UCSD-AML1 (cell line): ENCODE results near the gene RB1.
"Not testable (repeated sequence)": the region's sequence is repeated elsewhere in the genome, so short reads cannot be mapped to it uniquely, and the experiment has no call there.

Source experiments
- DNase-seq: peaks from one replicate; lab custom pipeline; 2025; ENCODE audit not compliant: unreplicated experiment; lab: John Stamatoyannopoulos, UW

The RB1 gene

DNA sequence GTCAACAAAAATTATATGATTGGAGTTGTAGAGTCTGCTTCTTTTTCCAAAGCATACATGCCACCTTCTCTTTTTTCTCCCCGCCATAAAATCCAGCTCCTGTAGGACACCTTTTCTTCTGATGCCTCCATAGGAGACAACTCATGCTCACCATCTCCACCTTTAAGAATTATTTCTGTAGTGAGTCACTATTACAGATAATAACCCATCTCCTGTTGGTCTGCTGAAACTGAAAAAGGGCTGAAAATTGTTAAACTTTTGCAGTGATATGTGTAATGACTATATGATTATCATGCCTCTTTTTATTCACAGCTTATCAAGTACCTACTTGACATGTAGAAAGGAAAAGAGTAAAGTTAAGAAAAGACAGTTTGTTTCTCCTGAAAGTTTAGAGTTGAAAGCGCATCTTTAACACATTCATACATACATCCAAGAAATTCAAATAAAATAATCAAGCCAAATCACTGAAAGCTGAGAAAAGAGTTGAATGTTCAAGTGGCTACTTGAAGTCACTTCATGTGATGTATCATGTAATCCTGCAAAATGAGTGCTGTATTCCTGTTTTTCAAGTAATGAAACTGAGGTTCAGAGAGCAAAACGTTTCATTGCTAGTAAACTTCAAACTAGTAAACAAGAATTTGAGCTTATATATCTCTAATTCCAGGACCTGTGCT, 144.9 kb downstream of the RB1 start:
- DNase-seq, result no peak

DNA sequence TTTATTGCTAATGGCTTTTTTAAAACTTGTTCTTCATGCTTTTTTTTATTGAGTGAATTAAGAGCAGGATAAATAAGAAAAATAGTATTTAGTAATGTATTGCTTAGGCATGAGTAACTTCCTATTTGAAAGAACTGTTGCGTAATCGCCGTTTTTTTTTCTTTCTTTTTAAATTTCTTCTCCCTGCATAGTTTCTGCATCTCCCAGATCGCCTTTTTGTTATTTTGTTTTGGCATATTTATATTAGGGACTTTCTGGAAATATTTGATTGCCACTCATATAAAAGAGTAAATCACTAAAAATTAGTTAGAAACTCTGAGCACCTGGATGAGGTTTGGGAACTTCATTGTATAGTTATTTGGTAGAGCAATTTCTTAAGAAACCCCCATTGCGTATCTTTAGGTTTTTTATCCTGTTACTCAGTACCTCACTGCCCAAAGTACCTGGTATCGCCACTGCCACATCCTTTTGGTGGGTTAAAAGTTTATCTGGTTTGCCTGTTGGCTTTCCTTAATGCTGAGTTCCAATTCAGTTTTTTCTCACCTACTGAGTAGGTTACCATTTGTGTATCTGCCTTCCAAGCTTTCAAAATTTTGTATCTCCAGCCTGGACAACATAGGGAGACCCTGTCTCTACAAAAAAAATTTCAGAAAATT, 145.5 kb downstream of the RB1 start:
- DNase-seq, result no peak

DNA sequence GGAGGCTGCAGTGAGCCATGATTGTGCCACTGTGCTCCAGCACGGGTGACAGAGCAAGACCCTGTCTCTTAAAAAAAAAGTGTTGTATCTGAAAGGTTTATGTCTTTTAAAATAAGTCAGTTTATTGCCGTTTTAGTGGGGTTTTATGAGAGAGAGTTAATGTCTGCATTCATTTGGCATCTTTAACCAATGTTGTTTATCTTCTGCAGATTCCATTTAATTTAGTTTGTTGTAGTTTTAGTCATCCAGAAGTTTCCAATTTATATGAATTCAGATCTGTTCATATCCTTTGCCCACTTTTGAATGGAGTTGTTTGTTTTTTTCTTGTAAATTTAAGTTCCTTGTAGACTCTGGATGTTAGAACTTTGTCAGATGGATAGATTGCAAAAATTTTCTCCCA, 146.1 kb downstream of the RB1 start:
- DNase-seq, result no peak

DNA sequence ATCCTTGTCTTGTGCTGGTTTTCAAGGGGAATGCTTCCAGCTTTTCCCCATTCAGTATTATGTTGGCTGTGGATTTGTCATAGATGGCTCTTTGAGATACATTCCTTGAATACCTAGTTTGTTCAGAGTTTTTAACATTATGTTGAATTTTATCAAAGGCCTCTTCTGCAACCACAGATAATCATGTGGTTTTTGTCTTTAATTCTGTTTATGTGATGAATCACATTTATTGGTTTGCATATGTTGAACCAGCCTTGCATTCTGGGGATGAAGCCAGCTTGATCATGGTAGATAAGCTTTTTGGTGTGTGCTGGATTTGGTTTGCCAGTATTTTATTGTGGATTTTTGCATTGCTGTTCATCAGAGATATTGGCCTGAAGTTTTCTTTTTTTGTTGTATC, 147.6 kb downstream of the RB1 start:
- DNase-seq, result not testable (repeated sequence)

DNA sequence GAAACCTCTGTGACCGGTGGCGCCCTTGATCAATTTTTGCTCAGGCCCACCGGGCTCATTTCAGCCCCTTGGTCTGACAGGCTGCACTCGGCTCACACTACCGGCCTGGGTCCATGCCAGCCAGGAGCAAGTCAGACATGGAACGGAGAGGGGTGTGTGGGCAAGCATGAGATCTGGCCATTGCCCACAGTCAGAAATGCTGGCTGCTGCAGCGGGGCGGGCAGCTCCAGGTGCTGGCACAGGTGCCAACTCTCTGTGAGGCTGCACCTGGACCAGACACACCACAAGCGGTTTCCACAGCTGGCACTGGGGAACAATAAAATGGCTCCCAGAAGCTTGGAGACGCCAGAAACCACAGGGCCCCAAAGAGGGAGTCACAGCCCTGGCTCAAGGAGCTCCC, 153.0 kb downstream of the RB1 start:
- DNase-seq, result no peak

DNA sequence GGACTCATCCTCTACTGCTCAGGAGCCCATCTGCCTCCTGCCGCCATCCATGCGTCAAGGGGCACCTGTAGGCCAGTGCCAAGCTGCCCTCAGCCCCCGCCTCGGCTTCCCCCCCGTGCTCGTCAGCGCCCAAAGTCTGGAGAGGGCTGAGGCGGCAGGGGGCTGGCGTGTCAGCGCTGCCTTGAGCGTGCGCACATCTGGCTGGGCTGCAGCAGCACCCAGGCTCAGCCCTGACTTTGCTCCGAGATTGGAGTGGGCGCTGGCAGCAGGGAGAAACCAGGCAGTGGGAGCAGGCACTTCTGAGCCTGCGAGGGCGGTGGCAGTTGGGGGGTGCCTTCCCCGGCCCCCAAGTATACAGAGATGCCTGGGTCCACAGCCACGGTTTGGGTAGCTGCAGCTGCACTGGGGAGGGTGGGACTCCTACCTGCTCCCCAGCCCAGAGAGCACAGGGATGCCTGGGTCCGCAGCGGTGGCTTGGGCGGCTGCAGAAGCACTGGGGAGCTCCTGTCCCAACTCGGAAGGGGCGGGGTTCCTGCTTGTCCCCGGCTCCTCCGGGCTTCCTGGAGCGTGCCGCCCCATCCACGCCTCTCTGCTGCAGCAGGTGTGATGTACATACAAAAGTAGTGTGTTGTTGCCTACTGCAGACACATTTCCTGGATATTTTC, 154.2 kb downstream of the RB1 start:
- DNase-seq, result no peak

DNA sequence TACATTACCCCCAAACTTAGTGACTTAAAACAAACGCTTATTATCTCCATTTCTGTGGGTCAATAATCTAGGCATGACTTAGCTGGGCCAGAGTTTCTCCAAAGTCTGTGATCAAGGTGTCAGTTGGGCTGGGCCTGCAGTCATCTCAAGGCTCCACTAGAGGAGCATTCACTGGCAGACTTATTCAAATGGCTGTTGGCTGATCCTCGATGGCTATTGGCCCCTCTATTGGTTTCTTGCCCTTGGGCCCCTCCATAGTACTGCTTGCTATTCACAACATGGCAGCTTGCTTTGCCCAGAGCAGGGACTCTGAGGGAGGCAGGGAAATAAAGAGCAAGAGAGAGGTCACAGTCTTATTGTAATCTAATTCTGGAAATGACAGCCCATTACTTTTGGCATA, 171.7 kb downstream of the RB1 start:
- no peak for DNase-seq

DNA sequence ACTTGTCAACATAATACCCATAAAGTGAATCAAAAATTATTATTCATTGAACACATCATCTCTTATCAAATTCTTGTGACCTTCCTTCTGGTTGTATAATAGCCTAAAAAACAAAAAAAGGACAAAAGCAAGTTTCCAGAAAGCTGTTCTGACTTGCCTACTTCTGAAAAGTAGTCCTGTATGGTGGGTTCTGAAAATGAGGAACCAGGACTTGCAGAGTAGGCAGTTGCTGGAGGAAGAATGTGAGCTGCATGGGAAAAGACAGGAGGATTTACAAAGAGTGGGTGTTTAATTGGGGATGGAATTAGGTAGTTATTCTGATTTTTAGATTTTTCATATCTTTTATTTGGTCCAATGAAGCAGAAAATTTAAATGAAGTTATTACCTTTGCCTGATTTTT, 172.7 kb downstream of the RB1 start:
- no peak for DNase-seq

DNA sequence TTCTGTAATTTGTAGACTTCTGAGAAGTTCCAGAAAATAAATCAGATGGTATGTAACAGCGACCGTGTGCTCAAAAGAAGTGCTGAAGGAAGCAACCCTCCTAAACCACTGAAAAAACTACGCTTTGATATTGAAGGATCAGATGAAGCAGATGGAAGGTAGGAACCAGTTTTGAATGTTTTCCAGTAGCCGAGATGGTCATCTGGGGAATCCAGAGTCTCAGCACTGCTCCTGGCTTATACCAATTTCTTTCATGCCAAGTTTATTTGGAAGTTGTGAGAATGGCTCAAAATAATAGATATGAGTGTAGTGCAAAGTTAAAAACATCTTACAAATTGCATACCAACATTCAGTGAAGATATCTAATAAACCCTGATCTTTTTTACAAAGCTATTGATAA, 173.1 kb downstream of the RB1 start:
- DNase-seq, result no peak

DNA sequence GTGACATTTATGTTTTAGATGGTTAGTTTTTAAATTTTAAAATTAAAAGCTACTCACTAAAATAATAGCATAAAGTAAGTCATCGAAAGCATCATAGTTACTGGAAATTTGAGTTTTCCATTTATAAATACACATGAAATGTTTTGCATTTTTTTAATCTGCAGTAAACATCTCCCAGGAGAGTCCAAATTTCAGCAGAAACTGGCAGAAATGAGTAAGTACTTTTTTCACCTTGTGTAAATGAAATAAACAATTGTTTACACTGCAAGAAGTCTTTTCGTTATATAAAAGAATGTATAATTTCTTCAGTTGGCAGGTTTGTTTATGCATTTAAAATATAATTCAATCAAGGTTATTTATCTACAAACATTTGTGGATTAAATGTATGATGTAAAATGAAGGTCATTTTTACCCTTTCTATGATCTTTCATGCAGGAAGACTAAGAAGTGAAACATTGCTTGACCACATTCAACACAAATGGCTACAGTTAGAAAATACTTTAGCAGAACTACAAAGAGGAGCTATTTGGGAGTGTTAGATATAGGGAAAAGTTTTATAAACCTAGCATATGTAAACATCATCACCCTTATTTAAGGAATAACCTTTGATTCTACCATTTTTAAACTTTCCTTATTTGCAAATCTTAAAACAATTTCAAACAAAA, 173.8 kb downstream of the RB1 start:
- DNase-seq, result no peak

DNA sequence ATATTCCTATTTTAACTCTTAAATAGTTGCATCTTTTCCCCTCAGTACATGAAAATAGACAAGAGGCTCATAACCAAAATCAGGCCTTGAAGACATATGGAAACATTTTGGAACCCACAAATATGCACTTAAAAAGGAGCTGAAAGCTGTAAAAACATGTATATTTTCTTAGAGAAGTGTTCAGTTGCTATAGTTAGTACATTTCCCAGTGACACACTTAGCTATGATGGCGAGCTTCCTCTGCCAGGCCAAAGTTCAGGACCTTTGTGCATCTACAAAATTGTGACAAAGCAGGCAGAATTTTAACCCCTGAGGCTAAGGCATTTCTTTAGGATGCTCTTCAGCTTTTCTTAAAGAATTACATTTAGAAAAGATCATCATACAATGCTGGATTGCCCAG, 174.8 kb downstream of the RB1 start:
- DNase-seq, result no peak

DNA sequence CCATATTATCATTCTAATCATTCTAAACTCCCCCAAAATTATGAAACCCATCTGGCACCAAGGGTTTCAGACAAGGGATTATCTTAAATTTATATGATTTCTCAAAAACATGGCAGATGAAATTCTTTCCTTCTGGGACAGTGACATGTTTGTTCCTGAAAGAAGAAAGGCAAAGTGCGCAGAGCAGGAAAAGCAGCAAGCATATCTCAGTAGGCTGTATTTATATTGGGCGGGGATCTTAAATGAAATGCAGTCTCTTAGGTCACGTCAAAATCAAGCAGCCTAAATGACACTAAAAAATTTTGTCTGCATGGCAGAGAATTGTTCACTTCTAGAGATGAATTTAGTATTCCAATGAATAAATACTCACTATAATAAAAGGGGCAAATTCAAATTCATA, 180.0 kb downstream of the RB1 start:
- no peak for DNase-seq

DNA sequence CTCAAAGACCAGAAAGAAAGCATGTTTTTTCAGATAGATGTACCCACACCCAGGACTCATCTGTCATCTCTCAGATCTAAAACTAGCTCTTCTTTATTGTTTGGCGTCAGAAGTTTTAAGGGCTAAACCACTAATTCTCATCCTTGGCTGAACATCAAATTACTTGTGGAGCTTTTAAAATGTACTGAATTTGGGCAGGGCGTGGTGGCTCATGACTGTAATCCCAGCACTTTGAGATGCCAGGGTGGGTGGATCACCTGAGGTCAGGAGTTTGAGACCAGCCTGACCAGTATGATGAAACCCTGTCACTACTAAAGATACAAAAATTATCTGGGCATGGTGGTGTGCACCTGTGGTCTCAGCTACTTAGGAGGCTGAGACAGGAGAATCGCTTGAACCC, 181.9 kb downstream of the RB1 start:
- DNase-seq, result no peak

DNA sequence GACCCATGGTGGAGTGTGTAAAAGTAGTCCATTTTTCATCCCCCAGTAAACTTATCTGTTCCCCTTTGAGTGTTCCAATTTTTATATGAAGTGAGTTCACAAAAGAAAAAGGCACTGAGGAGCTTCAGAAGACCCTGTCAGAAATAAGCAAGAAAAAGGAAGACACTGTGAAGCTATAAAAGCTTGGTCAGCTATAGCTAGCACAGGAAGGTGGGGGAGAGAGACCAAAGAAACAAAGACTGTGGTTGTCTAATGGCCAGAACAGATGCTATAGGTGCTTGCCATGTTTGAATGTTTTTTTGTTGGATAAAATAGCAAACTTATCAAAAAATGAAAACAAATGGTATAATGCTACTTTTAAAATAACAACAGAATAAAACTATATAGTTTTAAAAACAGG, 182.8 kb downstream of the RB1 start:
- DNase-seq, result no peak

DNA sequence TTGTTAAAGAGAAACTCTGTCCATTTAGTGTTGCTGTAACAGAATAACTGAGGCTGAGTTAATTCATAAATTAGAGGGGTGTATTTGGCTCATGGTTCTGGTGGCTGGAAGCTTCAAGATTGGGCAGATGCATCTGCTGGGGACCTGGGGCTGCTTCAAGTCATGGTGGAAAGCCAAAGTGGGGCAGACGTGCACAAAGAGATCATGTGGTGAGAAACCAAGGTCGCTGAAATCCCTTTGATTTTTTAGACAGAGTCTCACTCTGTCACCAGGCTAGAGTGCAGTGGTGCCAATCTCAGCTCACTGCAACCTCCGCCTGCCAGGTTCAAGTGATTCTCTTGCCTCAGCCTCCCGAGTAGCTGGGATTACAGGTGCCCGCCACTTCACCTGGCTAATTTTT, 183.3 kb downstream of the RB1 start:
- DNase-seq, result no peak

DNA sequence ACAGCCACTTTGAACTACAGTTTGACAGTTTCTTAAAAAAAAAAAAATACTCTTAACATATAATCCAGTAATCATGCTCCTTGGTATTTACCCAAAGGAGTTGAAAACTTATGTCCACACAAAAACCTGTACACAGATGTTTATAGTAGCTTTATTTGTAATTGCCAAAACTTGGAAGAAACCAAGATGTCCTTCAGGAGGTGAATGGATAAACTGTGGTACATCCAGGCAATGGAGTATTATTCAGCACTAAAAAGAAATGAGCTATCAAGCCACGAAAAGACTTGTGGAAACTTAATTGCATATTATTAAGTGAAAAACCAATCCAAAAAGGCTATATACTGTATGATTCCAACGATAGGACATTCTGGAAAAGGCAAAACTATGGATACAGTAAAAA, 184.4 kb downstream of the RB1 start:
- DNase-seq, result no peak

DNA sequence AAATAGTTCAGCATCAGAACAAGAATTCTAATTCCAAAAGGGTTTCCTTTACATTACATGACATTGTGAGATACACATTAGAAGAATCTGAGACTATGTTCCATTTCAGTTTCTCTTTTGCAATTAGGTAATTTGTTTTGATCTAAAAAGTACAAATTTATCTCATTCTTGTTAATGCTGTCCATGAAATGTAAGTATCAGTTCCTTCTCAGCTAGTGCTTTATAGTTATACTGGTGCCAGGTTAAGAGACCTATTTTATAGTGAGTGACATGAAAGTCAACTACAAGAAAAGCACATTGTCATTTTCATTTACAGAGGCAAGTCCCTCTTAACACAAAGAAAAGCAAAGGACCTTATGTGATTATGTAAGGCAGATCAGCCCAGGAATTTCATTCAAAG, 185.4 kb downstream of the RB1 start:
- DNase-seq, result no peak

DNA sequence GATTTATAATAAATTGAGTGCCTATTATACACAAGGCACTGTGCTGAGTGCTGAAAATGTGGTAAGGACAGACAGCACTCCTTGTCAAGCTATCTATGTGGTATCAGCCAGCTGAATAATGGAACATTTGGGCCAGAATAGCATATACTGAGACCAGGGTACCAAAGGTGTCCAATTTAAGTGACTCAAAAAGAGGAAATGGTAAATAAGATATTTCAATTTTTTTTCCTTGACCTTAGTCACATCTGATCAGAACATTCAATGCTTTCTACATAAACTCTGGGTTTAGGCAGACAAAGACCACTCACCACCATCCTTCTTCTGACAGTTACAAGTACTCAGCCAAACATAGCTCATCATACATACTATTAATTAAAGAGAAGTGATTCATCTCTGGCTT, 186.1 kb downstream of the RB1 start:
- no peak for DNase-seq

DNA sequence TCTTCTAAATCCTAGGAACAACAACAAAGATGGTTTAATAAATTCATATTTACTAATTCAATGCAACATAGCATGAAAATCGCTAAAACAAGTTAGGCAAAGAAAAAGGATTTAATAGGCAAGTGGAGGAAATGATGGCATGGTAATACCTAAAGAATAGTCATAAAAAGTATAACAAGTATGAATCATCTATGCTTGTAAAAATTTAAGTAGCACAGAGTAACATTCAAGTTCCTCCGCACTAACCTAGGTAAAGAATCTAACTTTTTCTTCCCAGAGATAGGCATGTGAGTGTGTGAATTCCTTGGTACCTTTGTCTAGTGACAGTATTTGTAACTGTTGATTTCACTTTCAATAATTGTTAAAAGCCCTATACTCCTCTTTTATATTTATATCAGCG, 186.7 kb downstream of the RB1 start:
- DNase-seq, result no peak

DNA sequence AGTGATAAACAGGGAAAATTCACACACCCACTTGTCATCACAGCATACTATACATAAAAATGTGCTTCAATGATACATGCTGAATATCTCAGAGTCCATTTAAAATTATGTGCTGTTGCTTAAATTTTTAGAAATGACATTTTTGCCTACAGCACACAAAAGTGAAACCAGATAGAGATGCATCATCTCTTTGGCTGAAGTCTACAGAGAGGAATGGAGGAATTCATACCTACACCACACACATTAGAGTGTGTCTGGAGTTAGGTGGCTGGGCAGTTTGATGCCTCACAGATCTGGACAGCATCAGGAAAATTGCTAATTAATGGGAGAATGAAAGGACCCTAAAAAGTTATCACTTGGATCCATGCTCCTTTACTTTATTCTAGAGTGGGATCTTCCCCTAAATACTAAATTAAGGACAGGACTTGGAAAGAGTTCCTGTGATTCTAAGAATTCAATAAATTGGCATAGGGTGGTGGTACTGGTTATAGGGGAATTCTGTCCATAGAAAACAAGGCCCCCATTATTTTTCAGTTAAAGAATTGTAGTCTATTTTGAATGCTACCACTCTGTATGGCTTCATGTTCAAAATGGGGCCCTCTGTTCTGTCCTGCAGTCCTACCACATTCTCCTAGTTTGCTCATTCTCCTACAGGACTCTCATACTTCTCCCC, 188.0 kb downstream of the RB1 start:
- no peak for DNase-seq

DNA sequence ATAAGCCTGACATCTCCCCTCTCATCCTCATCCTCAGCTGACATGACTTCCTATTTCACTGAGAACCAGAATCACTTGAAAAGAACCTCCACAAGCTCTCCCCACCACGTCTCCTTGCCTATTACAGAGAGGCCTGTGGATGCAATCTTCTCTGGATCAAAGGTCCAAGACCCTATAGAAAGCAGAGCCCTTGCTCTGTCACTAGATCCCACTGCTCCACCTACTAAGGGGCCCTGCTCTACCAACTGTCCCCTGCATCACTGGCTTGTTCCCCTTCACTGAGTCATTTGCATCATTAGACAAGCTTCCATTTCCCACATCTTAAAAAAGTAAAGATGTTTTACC, 188.5 kb downstream of the RB1 start:
- DNase-seq, result no peak
